Ramos (cell line): Measurements from ENCODE around the gene KPNA6.

Experiments used
- in situ Hi-C: fragments of 300-500 bp; cut with MboI; formaldehyde crosslinking; loops from one replicate; pipeline ENCODE4 v1.14.3; 2022; ENCODE audit warnings: low sequenced_read_pairs; ENCODE audit not compliant: unreplicated experiment

KPNA6 gene

DNA sequence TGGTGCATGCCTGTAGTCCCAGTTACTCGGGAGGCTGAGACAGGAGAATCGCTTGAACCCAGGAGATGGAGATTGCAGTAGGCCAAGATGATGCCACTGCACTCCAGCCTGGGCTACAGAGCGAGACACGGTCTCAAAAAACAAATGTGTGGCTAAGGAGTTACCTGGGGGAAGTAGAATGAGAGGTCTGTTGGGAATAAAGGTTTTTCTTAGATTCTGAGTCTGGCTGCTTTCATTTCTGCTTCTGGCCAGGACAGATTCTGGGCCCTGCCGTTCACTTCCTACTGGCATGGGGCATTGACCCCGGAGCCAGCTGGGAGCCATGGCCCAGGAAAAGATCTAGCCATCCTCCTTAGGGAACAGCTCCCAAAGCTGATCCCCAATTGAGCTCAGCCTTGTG, 100.6 kb downstream of the KPNA6 start:
- in situ Hi-C loops, result no loop called here

DNA sequence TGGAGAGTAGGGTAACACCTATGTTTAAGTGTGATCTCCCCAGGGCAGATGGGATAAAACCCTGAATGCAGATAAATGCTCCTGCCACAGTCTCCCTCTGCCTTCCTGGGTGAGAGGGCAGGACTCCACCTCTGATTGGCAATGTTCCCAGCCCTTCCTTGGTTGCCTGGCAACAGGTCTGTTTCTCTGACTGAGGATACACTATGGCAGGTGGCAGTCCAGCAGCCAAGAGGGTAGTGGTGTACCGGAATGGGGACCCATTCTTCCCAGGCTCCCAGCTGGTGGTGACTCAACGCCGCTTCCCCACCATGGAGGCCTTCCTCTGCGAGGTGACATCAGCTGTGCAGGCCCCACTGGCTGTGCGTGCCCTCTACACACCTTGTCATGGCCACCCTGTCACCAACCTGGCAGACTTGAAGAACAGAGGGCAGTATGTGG, 101.1 kb downstream of the KPNA6 start, which contains the start of gene DCDC2B:
TSS of gene DCDC2B (plus strand) at position 199 of the 438 bp plus-strand sequence. CDS start at position 204, 5 bp downstream.
- in situ Hi-C loops, result no loop called here

DNA sequence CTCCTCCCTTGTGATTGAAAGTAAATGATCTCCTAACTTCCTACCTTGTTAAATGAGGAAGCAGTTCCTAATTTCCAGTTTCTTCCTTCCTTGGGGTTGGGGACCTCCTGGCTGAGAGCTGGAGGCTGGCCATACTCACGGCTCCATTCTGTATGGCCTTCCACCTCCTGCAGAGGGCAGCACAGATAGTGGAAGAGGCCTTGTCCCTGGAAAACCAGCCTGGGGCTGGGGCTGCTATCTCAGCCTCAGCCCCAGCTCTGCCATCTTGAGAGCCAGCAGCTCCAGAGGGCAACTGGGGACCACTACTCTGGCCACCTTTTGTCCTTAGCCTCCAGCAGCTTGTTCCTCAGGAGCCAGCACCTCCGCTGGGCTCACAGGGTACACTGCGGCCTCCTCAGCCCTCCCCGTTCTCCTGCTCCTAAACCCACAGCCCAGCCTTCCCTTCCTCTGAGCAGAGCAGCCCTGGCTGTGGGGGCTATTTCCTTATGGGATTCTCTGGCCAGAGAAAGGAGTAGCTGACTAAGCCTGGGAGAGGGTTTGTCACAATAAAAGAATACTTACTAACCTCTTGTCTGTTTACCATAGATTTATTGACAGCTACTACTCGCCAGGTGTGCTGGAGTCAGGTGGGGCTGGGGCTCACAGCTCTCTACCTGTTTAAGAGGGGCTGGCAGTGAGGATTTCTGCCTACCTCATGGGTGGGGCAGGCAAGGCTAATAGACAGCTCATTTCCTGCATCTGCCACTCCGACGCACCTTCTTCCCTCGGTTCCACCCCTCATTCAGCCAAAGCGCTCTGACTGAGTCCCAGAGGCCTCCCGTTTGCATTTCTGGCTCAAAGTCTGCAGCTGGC, 108.0 kb downstream of the KPNA6 start:
- in situ Hi-C loops, result loop anchor here (5.0 to 10.0 kb wide), 2 partner anchors 109 to 196 kb away; no protein-coding TSS in a partner anchor

GRCh38 chr1:32216566-32216965, 108.7 kb downstream of the KPNA6 start:
- in situ Hi-C loops, result loop anchor here (5.0 to 10.0 kb wide), 2 partner anchors 108 to 196 kb away; no protein-coding TSS in a partner anchor

GRCh38 chr1:32219022-32219421, 111.2 kb downstream of the KPNA6 start:
- in situ Hi-C loops, result loop anchor here (5.0 to 10.0 kb wide), 2 partner anchors 106 to 193 kb away; no protein-coding TSS in a partner anchor

DNA sequence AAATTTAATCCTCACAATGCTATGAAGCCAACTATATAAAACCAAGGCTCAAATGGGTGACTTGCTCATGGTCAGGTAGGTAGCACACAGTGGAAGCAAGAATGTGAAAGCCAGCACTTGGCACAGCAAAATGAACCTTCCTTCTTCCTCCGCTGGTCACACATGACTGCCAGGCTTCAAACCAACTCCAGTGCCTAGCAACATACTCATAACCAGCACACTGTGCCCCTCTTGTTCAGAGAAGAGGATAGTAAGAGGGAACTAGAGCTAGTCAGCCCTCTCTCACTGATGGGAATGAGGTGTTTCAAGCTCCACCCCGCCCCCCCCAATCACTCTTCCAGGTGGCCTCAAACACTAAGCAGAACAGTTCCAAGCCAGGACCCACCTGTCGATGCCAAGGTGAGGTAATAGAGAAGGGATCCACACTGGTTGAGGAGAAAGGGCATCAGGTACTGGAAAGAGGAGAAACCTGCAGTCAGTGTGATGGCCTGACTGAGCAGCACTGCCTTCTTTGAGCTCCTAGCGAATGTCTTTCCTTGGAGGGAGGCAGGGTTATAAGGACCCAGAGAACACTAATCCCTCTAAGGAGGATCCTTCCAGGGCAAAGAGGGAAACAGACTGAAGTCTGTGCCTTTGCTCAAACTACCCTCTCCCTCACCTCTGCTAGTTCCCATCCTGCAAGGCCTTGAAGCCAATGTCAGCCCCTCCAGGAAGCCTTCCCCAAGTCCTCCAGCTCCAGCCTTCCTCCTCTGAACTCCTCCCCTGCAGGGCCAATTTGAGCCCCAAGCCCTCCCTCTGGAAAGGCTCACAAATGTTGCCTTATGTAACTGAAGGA, 113.1 kb downstream of the KPNA6 start:
- in situ Hi-C loops, result no loop called here

DNA sequence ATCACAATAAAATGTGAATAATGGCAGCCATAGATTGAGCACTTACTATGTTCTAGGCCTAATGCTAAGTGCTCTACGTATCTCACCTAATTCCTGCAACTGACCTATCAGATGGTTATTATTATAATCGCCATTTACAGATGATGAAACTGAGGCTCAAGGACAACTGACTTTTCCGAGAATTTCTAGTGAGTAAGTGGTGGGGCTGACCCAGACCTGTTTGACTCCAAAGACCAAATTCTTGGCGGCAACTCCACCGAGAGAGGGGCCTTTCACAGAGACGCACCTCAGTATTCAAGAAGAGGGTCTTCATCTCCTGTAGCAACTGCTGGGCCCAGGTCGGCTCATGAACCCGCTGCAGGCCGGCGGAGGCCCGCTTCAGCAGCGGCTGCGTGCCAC, 113.7 kb downstream of the KPNA6 start:
- in situ Hi-C loops, result no loop called here

- in situ Hi-C loops, result no loop called here
Measured at GRCh38 chr1:32221980-32222755, 114.3 kb downstream of the KPNA6 start, which contains the start of the genes EIF3I and TMEM234. Gene EIF3I, plus strand, starts transcription at chr1:32222407. Its CDS starts 35 bp downstream, at chr1:32222442. Gene TMEM234, minus strand, starts transcription at chr1:32222353. Its CDS starts 31 bp downstream, at chr1:32222322.

- in situ Hi-C loops, result no loop called here
Measured at GRCh38 chr1:32223683-32224082, 115.8 kb downstream of the KPNA6 start.

- in situ Hi-C loops, result no loop called here
Measured at GRCh38 chr1:32224285-32224684, 116.4 kb downstream of the KPNA6 start.
